Measurements from ENCODE around the gene ACTC1. TPM values are rescaled to one million over a fixed set of nuclear protein-coding genes. Genes with fewer than 3 reads are reported as not detected.

Gene ACTC1
- total and polyA plus RNA-seq, 2 donors (not counting 3 experiments of a cell fraction or from before 2014, with no cell fraction given), result 1.0 TPM; not detected in 1

DNA sequence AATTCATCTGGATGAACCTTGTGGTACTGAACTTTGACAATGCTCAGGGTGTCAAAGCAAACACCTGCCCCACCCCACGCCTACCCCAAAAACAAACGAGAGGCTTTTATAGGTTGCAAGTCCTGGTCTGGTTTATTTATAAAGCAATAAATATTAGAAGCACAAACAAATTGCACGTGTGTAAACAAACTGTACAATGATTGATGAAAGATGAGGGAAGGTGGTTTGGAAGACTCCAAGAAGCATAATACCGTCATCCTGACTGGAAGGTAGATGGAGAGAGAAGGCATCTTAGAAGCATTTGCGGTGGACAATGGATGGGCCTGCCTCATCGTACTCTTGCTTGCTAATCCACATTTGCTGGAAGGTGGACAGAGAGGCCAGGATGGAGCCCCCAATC, 5.2 kb downstream of the ACTC1 start:
- no peak overlapping the region for H3K4me2 ChIP-seq (ENCODE audit: insufficient read depth, low read length)
- dilution Hi-C loops (cut with MboI; ENCODE audit: extremely low pct_ligation_motif_present, low sequenced_read_pairs), result no loop called here
- TF ChIP-seq EZH2 (IDR thresholded peaks at IDR 0.05; ENCODE audit: borderline replicate concordance, low read depth, low read length, severe bottlenecking), result no peak
- TF ChIP-seq MYC (IDR thresholded peaks at IDR 0.05; ENCODE audit: low read depth, low read length), result no peak
- TF ChIP-seq POLR2A (IDR thresholded peaks at IDR 0.05; ENCODE audit: low read depth, low read length), result no peak
- TF ChIP-seq, protein P1, sequence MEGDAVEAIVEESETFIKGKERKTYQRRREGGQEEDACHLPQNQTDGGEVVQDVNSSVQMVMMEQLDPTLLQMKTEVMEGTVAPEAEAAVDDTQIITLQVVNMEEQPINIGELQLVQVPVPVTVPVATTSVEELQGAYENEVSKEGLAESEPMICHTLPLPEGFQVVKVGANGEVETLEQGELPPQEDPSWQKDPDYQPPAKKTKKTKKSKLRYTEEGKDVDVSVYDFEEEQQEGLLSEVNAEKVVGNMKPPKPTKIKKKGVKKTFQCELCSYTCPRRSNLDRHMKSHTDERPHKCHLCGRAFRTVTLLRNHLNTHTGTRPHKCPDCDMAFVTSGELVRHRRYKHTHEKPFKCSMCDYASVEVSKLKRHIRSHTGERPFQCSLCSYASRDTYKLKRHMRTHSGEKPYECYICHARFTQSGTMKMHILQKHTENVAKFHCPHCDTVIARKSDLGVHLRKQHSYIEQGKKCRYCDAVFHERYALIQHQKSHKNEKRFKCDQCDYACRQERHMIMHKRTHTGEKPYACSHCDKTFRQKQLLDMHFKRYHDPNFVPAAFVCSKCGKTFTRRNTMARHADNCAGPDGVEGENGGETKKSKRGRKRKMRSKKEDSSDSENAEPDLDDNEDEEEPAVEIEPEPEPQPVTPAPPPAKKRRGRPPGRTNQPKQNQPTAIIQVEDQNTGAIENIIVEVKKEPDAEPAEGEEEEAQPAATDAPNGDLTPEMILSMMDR (IDR thresholded peaks at IDR 0.05; ENCODE audit: extremely low read depth in 1 of 2, insufficient read depth in 1 of 2, low read depth in 1 of 2, low read length in 2 of 2), result no peak
- TF ChIP-seq JUN (IDR thresholded peaks at IDR 0.05; ENCODE audit: borderline replicate concordance, insufficient read depth, insufficient read length, low read depth), result no peak
- no peak for TF ChIP-seq FOS (IDR thresholded peaks at IDR 0.05; ENCODE audit: borderline replicate concordance, insufficient read depth, low read length)
- TF ChIP-seq, protein P2, sequence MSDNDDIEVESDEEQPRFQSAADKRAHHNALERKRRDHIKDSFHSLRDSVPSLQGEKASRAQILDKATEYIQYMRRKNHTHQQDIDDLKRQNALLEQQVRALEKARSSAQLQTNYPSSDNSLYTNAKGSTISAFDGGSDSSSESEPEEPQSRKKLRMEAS (IDR thresholded peaks at IDR 0.05; ENCODE audit: insufficient read depth, insufficient read length), result no peak
- no peak for TF ChIP-seq GATA2 (IDR thresholded peaks at IDR 0.05; ENCODE audit: insufficient read depth, insufficient read length, low read depth, low read length)
- no peak for TF ChIP-seq POLR2AphosphoS5 (IDR thresholded peaks at IDR 0.05; ENCODE audit: insufficient read depth, low read depth, low read length)
- no peaks in the 10 kb centered on the region for H4K20me1 ChIP-seq (replicated peaks; ENCODE audit: control insufficient read depth, extremely low read depth, insufficient read depth, low read length)
- DNase-seq (ENCODE audit: low read depth, low spot score), result no peak
- H3K4me3 ChIP-seq (replicated peaks in 1 of 3; ENCODE audit: insufficient read depth in 1 of 3, low read depth in 1 of 3, low read length in 3 of 3), result no peak overlapping the region
- no peak for FAIRE-seq
- H3K4me1 ChIP-seq (ENCODE audit: control insufficient read depth, extremely low read depth, insufficient read depth, low read length), result peaks cover 2% of the 10 kb centered on the region
- H3K27ac ChIP-seq (ENCODE audit: insufficient read depth, low read depth, low read length), result no peak overlapping the region
- H3K9me1 ChIP-seq (replicated peaks; ENCODE audit: control insufficient read depth, extremely low read depth, insufficient read depth, low read length), result no peaks in the 10 kb centered on the region
- no TSS peak for BruUV-seq (replicated peaks)
- no peaks in the 10 kb centered on the region for H3K9me3 ChIP-seq (replicated peaks; ENCODE audit: control insufficient read depth, insufficient read depth, low read length)
- peaks cover 27 to 34% of the 10 kb centered on the region in 2 experiments for H3K27me3 ChIP-seq (ENCODE audit: control insufficient read depth in 2 of 2, insufficient read depth in 2 of 2, low read length in 2 of 2)
- intact Hi-C loops (cut with micrococcal nuclease), result no loop called here
- H3K36me3 ChIP-seq (ENCODE audit: control insufficient read depth in 2 of 2, extremely low read depth in 1 of 2, insufficient read depth in 2 of 2, low read length in 2 of 2), result no peaks in the 10 kb centered on the region
- no peak overlapping the region for H3K9ac ChIP-seq (replicated peaks; ENCODE audit: extremely low read depth, insufficient read depth, low read length)
- no peaks in the 10 kb centered on the region for H3K79me2 ChIP-seq (ENCODE audit: control insufficient read depth, insufficient read depth, low read length)
- H2AFZ ChIP-seq (ENCODE audit: low read depth, low read length), result no peak overlapping the region
- POLR2A ChIA-PET, result no interaction called here
- CTCF ChIA-PET, result no interaction called here
